ENCODE results near the gene DLGAP1.

DNA sequence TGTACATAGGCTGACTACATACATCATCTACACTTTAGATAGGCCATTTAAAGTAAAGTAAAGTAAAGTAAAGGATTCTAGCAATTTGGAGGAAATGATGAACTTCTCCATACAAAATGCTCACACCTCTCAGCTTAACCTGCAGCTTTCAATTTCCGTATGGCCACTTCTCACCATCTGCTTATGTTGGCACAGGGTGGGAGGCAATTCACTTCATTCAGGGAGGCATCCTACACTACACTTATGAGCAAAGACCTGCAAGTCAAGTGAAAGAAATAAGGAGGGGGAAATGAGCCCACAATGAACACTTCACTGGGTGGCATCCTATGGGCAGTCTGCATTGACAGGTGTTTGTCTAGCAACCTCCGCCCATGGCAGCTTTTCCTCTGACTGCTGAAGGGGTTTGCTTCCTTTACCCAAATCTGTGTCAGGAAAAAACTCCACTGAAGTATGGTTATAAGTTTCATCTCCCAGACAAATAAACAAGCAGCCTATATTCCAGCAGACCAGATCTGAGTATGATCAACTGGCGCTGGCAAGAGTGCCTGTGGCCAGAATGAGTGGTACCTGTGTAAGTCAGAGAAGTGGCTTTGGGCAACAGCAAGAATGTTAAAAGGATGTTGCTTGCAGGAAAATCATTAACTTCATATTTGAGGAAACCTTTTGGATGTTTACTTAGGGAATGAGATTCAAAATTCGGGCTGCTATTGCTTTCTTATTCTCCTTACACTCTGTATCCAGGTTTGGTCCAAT lies 556.1 kb downstream of the DLGAP1 start:
- TF ChIP-seq EZH2phosphoT487 (IDR thresholded peaks at IDR 0.05; ENCODE audit: insufficient read depth, low read depth) = no peak
- no peak for TF ChIP-seq EZH2 (IDR thresholded peaks at IDR 0.05; ENCODE audit: insufficient read depth, poor library complexity, severe bottlenecking)
